IMR-90 (cell line): ENCODE measurements around the gene RALA. TPM values are rescaled to one million over a fixed set of nuclear protein-coding genes. Genes with fewer than 3 reads are reported as not detected.

ENCODE experiments used
- ATAC-seq: fragments of 200-7000 bp; cut with Tn5 transposase; 2 replicates; pipeline ENCODE4 v1.9.1; 2020; ENCODE audit warnings: low read depth, mild to moderate bottlenecking, moderate library complexity
- BruUV-seq: library from RNA; stranded (reverse); fragments of 400-500 nt; replicated peaks from 2 replicates; lab custom pipeline; 2021; lab: Mats Ljungman, UMichigan
- CTCF ChIA-PET: fragments of 300-600 bp; formaldehyde crosslinking; extraction: SDS; loops from one replicate; lab custom pipeline; 2021; ENCODE audit warnings: antibody characterized with exemption; lab: Yijun Ruan, JAX
- POLR2A ChIA-PET: fragments of 300-600 bp; sonication (Branson Sonifier 250); formaldehyde crosslinking; loops from one replicate; lab custom pipeline; 2022; ENCODE audit warnings: antibody characterized with exemption; ENCODE audit not compliant: unreplicated experiment; lab: Charles Lee
- DNase-seq: peaks from one replicate; pipeline ENCODE4 v3.0.0; 2013
- H2AFZ ChIP-seq: replicated peaks from 2 replicates; pipeline ENCODE3; 2013; ENCODE audit warnings: low read length, mild to moderate bottlenecking; ENCODE audit not compliant: poor library complexity
- H2AK5ac ChIP-seq: 2 replicates; pipeline ENCODE4 v1.6.1; 2013; ENCODE audit warnings: low read depth, low read length, inconsistent platforms
- H2AK9ac ChIP-seq: replicated peaks from 2 replicates; pipeline ENCODE3; 2013; ENCODE audit warnings: mild to moderate bottlenecking, low read depth, low read length, moderate library complexity; ENCODE audit not compliant: poor library complexity
- H2BK120ac ChIP-seq: 2 replicates; pipeline ENCODE4 v1.6.1; 2013; ENCODE audit warnings: low read depth, low read length, inconsistent platforms
- H2BK15ac ChIP-seq: 3 replicates; pipeline ENCODE4 v1.6.1; 2013; ENCODE audit warnings: low read depth, low read length, inconsistent platforms
- H2BK20ac ChIP-seq: 2 replicates; pipeline ENCODE4 v1.6.1; 2013; ENCODE audit warnings: low read depth, mild to moderate bottlenecking, inconsistent platforms, low read length, moderate library complexity
- H2BK5ac ChIP-seq: 2 replicates; pipeline ENCODE4 v1.6.1; 2013; ENCODE audit warnings: mild to moderate bottlenecking, low read depth, low read length, inconsistent platforms; ENCODE audit not compliant: poor library complexity, severe bottlenecking
- H3K14ac ChIP-seq: replicated peaks from 2 replicates; pipeline ENCODE4 v1.6.1; 2013; ENCODE audit warnings: low read depth, low read length, inconsistent platforms
- H3K18ac ChIP-seq: 2 replicates; pipeline ENCODE4 v1.6.1; 2013; ENCODE audit warnings: low read depth, low read length, control low read depth
- H3K23ac ChIP-seq: 2 replicates; pipeline ENCODE4 v1.6.1; 2013; ENCODE audit warnings: low read depth, low read length, inconsistent platforms
- H3K27ac ChIP-seq: 2 replicates; pipeline ENCODE4 v1.5.1; 2013; ENCODE audit warnings: mild to moderate bottlenecking, control low read depth, low read length; ENCODE audit not compliant: insufficient read depth
- H3K27me3 ChIP-seq: 2 replicates; pipeline ENCODE4 v1.6.1; 2013; ENCODE audit warnings: low read length; ENCODE audit not compliant: control insufficient read depth, insufficient read depth
- H3K36me3 ChIP-seq: 2 replicates; pipeline ENCODE4 v1.6.1; 2013; ENCODE audit warnings: low read length, mixed read lengths; ENCODE audit not compliant: control insufficient read depth, insufficient read depth
- H3K4ac ChIP-seq: 2 replicates; pipeline ENCODE4 v1.6.1; 2013; ENCODE audit warnings: low read depth, low read length, inconsistent platforms
- H3K4me1 ChIP-seq: 2 replicates; pipeline ENCODE4 v1.6.1; 2013; ENCODE audit warnings: low read length, mixed read lengths; ENCODE audit not compliant: control insufficient read depth, insufficient read depth
- H3K4me2 ChIP-seq: 2 replicates; pipeline ENCODE4 v1.6.1; 2013; ENCODE audit warnings: low read depth, mild to moderate bottlenecking, control low read depth, low read length, moderate library complexity
- H3K4me3 ChIP-seq: 2 replicates; pipeline ENCODE4 v1.5.1; 2013; ENCODE audit warnings: low read depth, mild to moderate bottlenecking, control low read depth, low read length, moderate library complexity; ENCODE audit not compliant: insufficient read depth
- H3K56ac ChIP-seq: 2 replicates; pipeline ENCODE4 v1.6.1; 2013; ENCODE audit warnings: low read length, inconsistent platforms; ENCODE audit not compliant: insufficient read depth; ENCODE audit errors: extremely low read depth
- H3K79me1 ChIP-seq, 2 experiments: 2 replicates each; pipeline ENCODE4 v1.6.1; 2013; ENCODE audit warnings: low read length in 2 of 2, inconsistent platforms in 1 of 2, low read depth in 1 of 2
- H3K9ac ChIP-seq: 2 replicates; pipeline ENCODE4 v1.6.1; 2013; ENCODE audit warnings: low read depth, low read length, control low read depth
- H3K9me1 ChIP-seq: 2 replicates; pipeline ENCODE4 v1.6.1; 2013; ENCODE audit warnings: low read length, inconsistent platforms; ENCODE audit not compliant: insufficient read depth
- H3K9me3 ChIP-seq: 2 replicates; pipeline ENCODE4 v1.6.1; 2013; ENCODE audit warnings: low read length; ENCODE audit not compliant: control insufficient read depth, insufficient read depth
- H4K20me1 ChIP-seq: 2 replicates; pipeline ENCODE4 v1.6.1; 2013; ENCODE audit warnings: low read length, inconsistent platforms; ENCODE audit not compliant: insufficient read depth
- H4K5ac ChIP-seq: 2 replicates; pipeline ENCODE4 v1.6.1; 2013; ENCODE audit warnings: mild to moderate bottlenecking, low read depth, low read length, control low read depth
- H4K8ac ChIP-seq, 2 experiments: 2 replicates each; pipeline ENCODE4 v1.6.1; 2013; ENCODE audit warnings: low read depth in 2 of 2, low read length in 2 of 2, control low read depth in 1 of 2, inconsistent platforms in 1 of 2
- H4K91ac ChIP-seq: 2 replicates; pipeline ENCODE4 v1.6.1; 2013; ENCODE audit warnings: low read depth, low read length, inconsistent platforms; ENCODE audit not compliant: insufficient read depth
- ELK1 ChIP-seq: fragments of 150-350 bp; IDR thresholded peaks from 2 replicates; pipeline ENCODE4 v1.6.1; 2016; ENCODE audit warnings: low read depth, mild to moderate bottlenecking, low read length, moderate library complexity, borderline replicate concordance
- WGBS, 2 experiments: methylation state at CpG; one replicate each; pipeline versions ENCODE4 v1.1.5 to v1.1.7; 2013; ENCODE audit warnings: missing lambda C conversion rate in 2 of 2; ENCODE audit not compliant: insufficient read length in 1 of 2; ENCODE audit errors: extremely low coverage in 2 of 2; 5-methylcytosine and 5-hydroxymethylcytosine counted together
- dilution Hi-C: fragments of 300-500 bp; cut with HindIII; formaldehyde crosslinking; loops from one replicate; pipeline ENCODE4 v1.14.3; 2018; ENCODE audit warnings: low sequenced_read_pairs; ENCODE audit not compliant: unreplicated experiment
- in situ Hi-C: fragments of 300-500 bp; cut with MboI; formaldehyde crosslinking; loops from 3 replicates; pipeline ENCODE4 v1.14.3; 2019; ENCODE audit warnings: low sequenced_read_pairs, inconsistent platforms, mixed read lengths
- intact Hi-C: fragments of 100-400 bp; cut with micrococcal nuclease; formaldehyde crosslinking; loops from 2 replicates; pipeline ENCODE4 v1.10.0; 2022
- polyA plus RNA-seq, 3 experiments: library from polyadenylated mRNA; depleted of rRNA; stranded (reverse); fragments of >200 nt; gene quantifications; 2 replicates each; pipeline ENCODE4 v1.2.3, GENCODE V29; 2012; ENCODE audit warnings: low replicate concordance in 1 of 3
- total RNA-seq: library from RNA; depleted of rRNA; stranded (reverse); fragments of >200 nt; gene quantifications from 2 replicates; pipeline ENCODE4 v1.2.3, GENCODE V29; 2012

RALA gene
- total and polyA plus RNA-seq, 2 of the 4 experiments (the other 2 are of a cell fraction) = 7.7 to 20.5 TPM

GRCh38 chr7:39721919-39722597 is 98.7 kb downstream of the RALA start:
- no peaks in the 10 kb centered on the region for H3K9me3 ChIP-seq
- H3K9ac ChIP-seq = no peak overlapping the region
- no peak overlapping the region for H2AFZ ChIP-seq
- WGBS, 2 experiments = no CpG with 5 or more reads among the region's 17 CpGs
- no peak overlapping the region for H2AK9ac ChIP-seq
- no peak overlapping the region for H2AK5ac ChIP-seq
- no TSS peak for BruUV-seq
- H3K27me3 ChIP-seq = no peaks in the 10 kb centered on the region
- no peak overlapping the region for H3K23ac ChIP-seq
- no peaks in the 10 kb centered on the region for H3K4me1 ChIP-seq
- H2BK15ac ChIP-seq = no peak overlapping the region
- H4K91ac ChIP-seq = no peak overlapping the region
- in situ Hi-C loops = no loop called here
- no peak overlapping the region for H3K27ac ChIP-seq
- ATAC-seq = no peak
- DNase-seq = no peak
- H3K4me3 ChIP-seq = no peak overlapping the region
- no peak overlapping the region for H2BK120ac ChIP-seq
- intact Hi-C loops = loop anchor here (2.0 kb wide), 1 partner anchor 15 kb away; no protein-coding TSS in a partner anchor
- CTCF ChIA-PET = interaction anchor here (0.7 kb wide), 1 partner anchor 30 kb away, joined by 3 read pairs; no protein-coding TSS in a partner anchor
- H3K79me1 ChIP-seq = no peaks in the 10 kb centered on the region
- H3K18ac ChIP-seq = no peak overlapping the region
- no peaks in the 10 kb centered on the region for H3K36me3 ChIP-seq
- H3K14ac ChIP-seq = no peak overlapping the region
- no peak overlapping the region for H4K8ac ChIP-seq
- no peak for TF ChIP-seq ELK1
- no peaks in the 10 kb centered on the region for H4K20me1 ChIP-seq
- no peak overlapping the region for H4K5ac ChIP-seq
- H3K4ac ChIP-seq = no peak overlapping the region
- no peak overlapping the region for H2BK5ac ChIP-seq
- no peak overlapping the region for H3K4me2 ChIP-seq
- dilution Hi-C loops = no loop called here
- H3K9me1 ChIP-seq = no peaks in the 10 kb centered on the region
- POLR2A ChIA-PET = no interaction called here
- H2BK20ac ChIP-seq = no peak overlapping the region
- no peak overlapping the region; the same call in 1 of the 2 replicates for H3K56ac ChIP-seq
